B cell (primary cell): ENCODE data around the gene LCP1. TPM values are rescaled to one million over a fixed set of nuclear protein-coding genes. Genes with fewer than 3 reads are reported as not detected.

ENCODE experiments used
- ATAC-seq: fragments of 200-7000 bp; cut with Tn5 transposase; one replicate; pipeline ENCODE4 v1.10.0; 2021; ENCODE audit warnings: low read depth, mild to moderate bottlenecking, moderate number of reproducible peaks, moderate library complexity
- CTCF ChIA-PET: fragments of 350-600 bp; sonication (Branson Sonifier 250); formaldehyde crosslinking; loops from one replicate; lab custom pipeline; 2021; ENCODE audit warnings: antibody characterized with exemption, inconsistent platforms; lab: Charles Lee
- POLR2A ChIA-PET: fragments of 350-600 bp; sonication (Branson Sonifier 250); formaldehyde crosslinking; loops from one replicate; lab custom pipeline; 2021; ENCODE audit warnings: antibody characterized with exemption; lab: Charles Lee
- DNase-seq: peaks from one replicate; pipeline ENCODE4 v3.0.0; 2013
- H2AFZ ChIP-seq: 2 replicates; pipeline ENCODE4 v1.6.1; 2012; ENCODE audit warnings: mild to moderate bottlenecking, low read depth, low read length; ENCODE audit not compliant: insufficient read depth, poor library complexity, severe bottlenecking
- H3K27ac ChIP-seq, 2 donors: 1 replicate in 1 of 2; 2 replicates in 1 of 2; pipeline ENCODE4 v1.5.1; 2012 to 2013; ENCODE audit warnings: low read length in 2 of 2, mild to moderate bottlenecking in 2 of 2, moderate library complexity in 1 of 2
- H3K27me3 ChIP-seq, 4 experiments: fragments of 200-600 bp in 1 of 4; sonication (generic) in 1 of 4; replicated peaks in 1 of 4; 1 replicate in 2 of 4; 2 replicates in 2 of 4; pipeline versions ENCODE4 v1.6.1 to v1.7.0; 2013 to 2016; ENCODE audit warnings: low read length in 3 of 4, mild to moderate bottlenecking in 2 of 4, mixed read lengths in 1 of 4, moderate library complexity in 1 of 4; ENCODE audit not compliant: insufficient read depth in 4 of 4, control insufficient read depth in 3 of 4; ENCODE audit errors: control extremely low read depth in 1 of 4
- H3K36me3 ChIP-seq, 2 experiments: replicated peaks in 1 of 2; 1 replicate in 1 of 2; 2 replicates in 1 of 2; pipeline versions ENCODE4 v1.6.1 to v1.7.1; 2013; ENCODE audit warnings: low read length in 1 of 2; ENCODE audit not compliant: insufficient read depth in 2 of 2, control insufficient read depth in 1 of 2; ENCODE audit errors: control extremely low read depth in 1 of 2, extremely low read depth in 1 of 2
- H3K4me1 ChIP-seq, 2 donors: fragments of 200-600 bp in 1 of 2; sonication (generic) in 1 of 2; 1 replicate in 1 of 2; 2 replicates in 1 of 2; pipeline versions ENCODE4 v1.5.1 to v1.6.1; 2013 to 2017; ENCODE audit warnings: low read length in 2 of 2; ENCODE audit not compliant: control insufficient read depth in 2 of 2, insufficient read depth in 2 of 2
- H3K4me2 ChIP-seq: replicated peaks from 2 replicates; pipeline ENCODE3; 2012; ENCODE audit warnings: mild to moderate bottlenecking, low read depth, low read length; ENCODE audit not compliant: poor library complexity, severe bottlenecking
- H3K4me3 ChIP-seq, 5 experiments: fragments of 200-600 bp in 1 of 5; sonication (generic) in 1 of 5; 1 replicate in 3 of 5; 2 replicates in 2 of 5; pipeline versions ENCODE4 v1.5.1 to v1.7.0; 2011 to 2016; ENCODE audit warnings: low read length in 4 of 5, mild to moderate bottlenecking in 4 of 5, low read depth in 2 of 5, control low read depth in 1 of 5, moderate library complexity in 1 of 5; ENCODE audit not compliant: insufficient read depth in 1 of 5; ENCODE audit errors: control extremely low read depth in 1 of 5, extremely low read depth in 1 of 5
- H3K79me2 ChIP-seq: fragments of 200-600 bp; sonication (generic); one replicate; pipeline ENCODE4 v1.6.0; 2016; ENCODE audit warnings: low read length; ENCODE audit not compliant: control insufficient read depth, insufficient read depth
- H3K9ac ChIP-seq: fragments of 200-600 bp; sonication (generic); 2 replicates; pipeline ENCODE4 v1.6.1; 2017; ENCODE audit warnings: mild to moderate bottlenecking, low read length, moderate library complexity
- H3K9me3 ChIP-seq, 3 donors: one replicate each; pipeline versions ENCODE4 v1.6.1 to v1.7.1; 2013; ENCODE audit warnings: low read length in 2 of 3; ENCODE audit not compliant: control insufficient read depth in 2 of 3, insufficient read depth in 1 of 3; ENCODE audit errors: control extremely low read depth in 1 of 3
- H4K20me1 ChIP-seq: 2 replicates; pipeline ENCODE4 v1.6.0; 2012; ENCODE audit warnings: mild to moderate bottlenecking, low read length; ENCODE audit not compliant: insufficient read depth, control insufficient read depth, poor library complexity, severe bottlenecking
- H3K27ac Mint-ChIP-seq: one replicate; pipeline ENCODE4 v1.8.0; 2021; ENCODE audit warnings: mixed read lengths
- H3K27me3 Mint-ChIP-seq: one replicate; pipeline ENCODE4 v1.8.0; 2021; ENCODE audit warnings: mixed read lengths
- H3K4me1 Mint-ChIP-seq: one replicate; pipeline ENCODE4 v1.8.0; 2021; ENCODE audit warnings: mixed read lengths
- H3K4me3 Mint-ChIP-seq: one replicate; pipeline ENCODE4 v1.8.0; 2021; ENCODE audit warnings: mixed read lengths
- H3K9me3 Mint-ChIP-seq: one replicate; pipeline ENCODE4 v1.8.0; 2022; ENCODE audit warnings: mixed read lengths; ENCODE audit not compliant: insufficient read depth
- EZH2 ChIP-seq: IDR thresholded peaks from 2 replicates; pipeline ENCODE4 v1.6.1; 2012; ENCODE audit warnings: borderline replicate concordance, low read depth, mild to moderate bottlenecking, moderate library complexity, low read length; ENCODE audit not compliant: insufficient read depth, poor library complexity, severe bottlenecking
- WGBS: methylation state at CpG from one replicate; pipeline ENCODE4 v1.1.5; 2013; ENCODE audit warnings: missing lambda C conversion rate; ENCODE audit not compliant: insufficient coverage; 5-methylcytosine and 5-hydroxymethylcytosine counted together
- intact Hi-C: fragments of 100-400 bp; cut with micrococcal nuclease; formaldehyde crosslinking; loops from one replicate; pipeline ENCODE4 v1.10.0; 2022
- polyA plus RNA-seq: library from polyadenylated mRNA; depleted of rRNA; stranded (reverse); fragments of >200 nt; gene quantifications from 2 replicates; pipeline ENCODE4 v1.2.3, GENCODE V29; 2012
- total RNA-seq, 2 donors: library from RNA; stranded (reverse); fragments of 120-200 nt in 1 of 2; gene quantifications; 1 replicate in 1 of 2; 2 replicates in 1 of 2; pipeline versions ENCODE4 v1.2.3 to v1.2.4, GENCODE V29; 2013 to 2022
- TF ChIP-seq, protein P1 (sequence below): fragments of 200-600 bp; IDR thresholded peaks from one replicate; pipeline ENCODE4 v1.8.0; 2022; ENCODE audit warnings: antibody characterized with exemption, mild to moderate bottlenecking

Gene LCP1
- total and polyA plus RNA-seq, 2 donors (not counting 1 experiment from before 2014, with no cell fraction given): 151 to 243 TPM

DNA sequence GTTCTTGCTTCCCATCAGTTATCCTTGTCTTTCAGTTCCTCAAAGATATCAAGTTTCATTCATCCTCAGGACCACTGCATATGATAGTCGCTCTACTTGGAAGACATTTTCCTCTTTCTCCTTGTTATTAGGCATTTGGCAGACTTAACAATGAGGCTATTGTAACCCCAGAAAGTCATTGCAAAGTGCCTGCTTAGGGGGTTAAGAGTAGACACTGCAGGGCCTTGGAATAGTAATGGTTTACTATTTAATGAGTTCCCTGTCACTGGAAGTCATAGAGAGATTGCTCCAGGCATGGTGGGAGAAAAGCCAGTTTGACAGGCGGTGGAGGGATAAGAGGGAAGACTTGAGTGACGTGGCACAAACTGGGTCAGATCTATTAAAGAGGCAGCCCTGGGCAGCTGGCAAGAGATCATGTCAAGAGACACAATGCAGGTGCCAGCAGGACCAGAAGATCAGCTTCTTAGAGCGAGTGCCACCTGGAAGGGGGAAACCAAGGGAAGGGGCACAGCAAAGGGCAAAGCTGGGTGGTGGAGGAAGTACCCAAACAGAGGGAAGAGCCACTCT, 60.3 kb downstream of the LCP1 start:
- Mint-ChIP-seq H3K4me3 (no peak overlapping the region), H3K27ac (no peak overlapping the region), H3K4me1 (peaks cover 28% of the 10 kb centered on the region), H3K9me3 (no peaks in the 10 kb centered on the region), H3K27me3 (no peaks in the 10 kb centered on the region)
- CTCF ChIA-PET: no interaction called here
- Histone ChIP-seq H3K4me3 (no peak overlapping the region), H3K9ac (no peak overlapping the region), H3K4me1 (peaks cover 13 to 16% of the 10 kb centered on the region in 2 donors), H4K20me1 (no peaks in the 10 kb centered on the region), H3K27ac (no peak overlapping the region), H3K27me3 (no peaks in the 10 kb centered on the region), H2AFZ (no peak overlapping the region), H3K9me3 (no peaks in the 10 kb centered on the region), H3K79me2 (no peaks in the 10 kb centered on the region), H3K36me3 (peaks cover 0 to 9% of the 10 kb centered on the region in 2 experiments), H3K4me2 (no peak overlapping the region)
- DNase-seq: no peak
- WGBS: 93% methylated on average over 3 of the region's 4 CpGs
- ATAC-seq: no peak
- no peak for TF ChIP-seq EZH2
- TF ChIP-seq, protein P1, sequence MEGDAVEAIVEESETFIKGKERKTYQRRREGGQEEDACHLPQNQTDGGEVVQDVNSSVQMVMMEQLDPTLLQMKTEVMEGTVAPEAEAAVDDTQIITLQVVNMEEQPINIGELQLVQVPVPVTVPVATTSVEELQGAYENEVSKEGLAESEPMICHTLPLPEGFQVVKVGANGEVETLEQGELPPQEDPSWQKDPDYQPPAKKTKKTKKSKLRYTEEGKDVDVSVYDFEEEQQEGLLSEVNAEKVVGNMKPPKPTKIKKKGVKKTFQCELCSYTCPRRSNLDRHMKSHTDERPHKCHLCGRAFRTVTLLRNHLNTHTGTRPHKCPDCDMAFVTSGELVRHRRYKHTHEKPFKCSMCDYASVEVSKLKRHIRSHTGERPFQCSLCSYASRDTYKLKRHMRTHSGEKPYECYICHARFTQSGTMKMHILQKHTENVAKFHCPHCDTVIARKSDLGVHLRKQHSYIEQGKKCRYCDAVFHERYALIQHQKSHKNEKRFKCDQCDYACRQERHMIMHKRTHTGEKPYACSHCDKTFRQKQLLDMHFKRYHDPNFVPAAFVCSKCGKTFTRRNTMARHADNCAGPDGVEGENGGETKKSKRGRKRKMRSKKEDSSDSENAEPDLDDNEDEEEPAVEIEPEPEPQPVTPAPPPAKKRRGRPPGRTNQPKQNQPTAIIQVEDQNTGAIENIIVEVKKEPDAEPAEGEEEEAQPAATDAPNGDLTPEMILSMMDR: no peak
- POLR2A ChIA-PET: no interaction called here
- intact Hi-C loops: loop anchor here (10.0 kb wide), 2 partner anchors 157 to 317 kb away; no protein-coding TSS in a partner anchor

DNA sequence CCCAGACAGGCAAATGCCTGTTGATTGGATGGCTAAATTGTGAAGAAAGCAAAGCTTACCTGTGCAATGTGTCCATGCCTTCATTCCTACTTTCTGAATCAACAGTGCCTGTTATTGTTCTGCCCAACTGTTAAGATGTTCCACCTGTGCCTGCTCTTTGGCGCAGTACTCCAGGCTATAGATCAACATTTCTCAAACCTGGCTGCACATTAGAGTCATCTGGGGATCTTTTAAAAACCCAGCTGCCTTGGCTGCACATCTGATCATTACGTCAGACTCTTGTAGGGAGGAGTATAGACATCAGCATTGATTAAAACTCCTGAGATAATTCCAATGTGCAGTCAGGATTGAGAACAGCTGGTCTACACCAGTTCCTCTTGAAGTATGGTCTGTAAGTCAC, 60.9 kb downstream of the LCP1 start:
- DNase-seq (no peak), ATAC-seq (no peak)
- Mint-ChIP-seq H3K4me3 (no peak overlapping the region), H3K9me3 (no peaks in the 10 kb centered on the region), H3K4me1 (peaks cover 24% of the 10 kb centered on the region), H3K27ac (no peak overlapping the region), H3K27me3 (no peaks in the 10 kb centered on the region)
- intact Hi-C loops: loop anchor here (10.0 kb wide), 2 partner anchors 156 to 316 kb away; no protein-coding TSS in a partner anchor
- ChIA-PET CTCF (no interaction called here), POLR2A (no interaction called here)
- Histone ChIP-seq H3K4me3 (no peak overlapping the region), H2AFZ (no peak overlapping the region), H4K20me1 (no peaks in the 10 kb centered on the region), H3K4me1 (peaks cover 13 to 16% of the 10 kb centered on the region in 2 donors), H3K9ac (no peak overlapping the region), H3K36me3 (peaks cover 0 to 2% of the 10 kb centered on the region in 2 experiments), H3K27me3 (no peaks in the 10 kb centered on the region), H3K27ac (no peak overlapping the region), H3K79me2 (no peaks in the 10 kb centered on the region), H3K9me3 (no peaks in the 10 kb centered on the region), H3K4me2 (no peak overlapping the region)
- 100% methylated on average over 1 of the region's 2 CpGs for WGBS
- TF ChIP-seq, protein P1: no peak
- TF ChIP-seq EZH2: no peak
